ENCODE data around the gene WFDC1. TPM values are rescaled to one million over a fixed set of nuclear protein-coding genes. Genes with fewer than 3 reads are reported as not detected.

Gene WFDC1
- polyA plus RNA-seq, 1 of the 3 experiments (the other 2 are of a cell fraction), result 0.03 TPM

- Histone ChIP-seq H3K36me3 (replicated peaks in 1 of 2; ENCODE audit: control insufficient read depth in 1 of 2, insufficient read depth in 2 of 2, low read length in 1 of 2) (no peaks in the 10 kb centered on the region), H3K27me3 (ENCODE audit: insufficient read depth) (peaks cover 18% of the 10 kb centered on the region; the same call in 1 of the 2 replicates), H3F3A (replicated peaks; ENCODE audit: insufficient read depth) (no peaks in the 10 kb centered on the region), H3K9me3 (no peaks in the 10 kb centered on the region), H3K79me2 (ENCODE audit: insufficient read depth) (no peaks in the 10 kb centered on the region), H3K4me3 (ENCODE audit: low read depth in 2 of 2, low read length in 1 of 2) (no peak overlapping the region), H3K9ac (no peak overlapping the region), H2AFZ (ENCODE audit: low read depth) (no peak overlapping the region), H3K27ac (ENCODE audit: low read depth in 2 of 2, low read length in 1 of 2) (no peak overlapping the region), H3K4me1 (ENCODE audit: control insufficient read depth in 1 of 2, insufficient read depth in 2 of 2, low read depth in 1 of 2, low read length in 1 of 2) (no peaks in the 10 kb centered on the region), H4K20me1 (ENCODE audit: insufficient read depth) (no peaks in the 10 kb centered on the region), H3K9me2 (no peaks in the 10 kb centered on the region), H3K4me2 (no peak overlapping the region)
- ChIA-PET CTCF (interaction anchor here (0.6 to 2.1 kb wide), 4 partner anchors 36 to 657 kb away, joined by 3 to 12 read pairs (median 3); no protein-coding TSS in a partner anchor), POLR2A (no interaction called here)
- no peak for DNase-seq
- WGBS (ENCODE audit: low lambda C conversion rate), result 38% methylated on average over 10 of the region's 10 CpGs
- TF ChIP-seq NRF1 (IDR thresholded peaks at IDR 0.05; ENCODE audit: low read depth, low read length) (no peak), PBX3 (IDR thresholded peaks at IDR 0.05) (no peak), FOXM1 (IDR thresholded peaks at IDR 0.05; ENCODE audit: low read depth) (no peak), IRF3 (IDR thresholded peaks at IDR 0.05; ENCODE audit: low read depth, low read length) (no peak), MEF2A (IDR thresholded peaks at IDR 0.05; ENCODE audit: borderline replicate concordance, low read depth) (no peak), GABPA (IDR thresholded peaks at IDR 0.05; ENCODE audit: low read depth) (no peak), SIN3A (IDR thresholded peaks at IDR 0.05; ENCODE audit: borderline replicate concordance, low read depth, low read length) (no peak), CHD2 (IDR thresholded peaks at IDR 0.05; ENCODE audit: low read length, partially characterized antibody) (no peak), ELF1 (IDR thresholded peaks at IDR 0.05) (no peak), RCOR1 (IDR thresholded peaks at IDR 0.05; ENCODE audit: low read length) (no peak), RFX5 (IDR thresholded peaks at IDR 0.05; ENCODE audit: low read length) (no peak), TCF12 (IDR thresholded peaks at IDR 0.05) (no peak), REST (IDR thresholded peaks at IDR 0.05; ENCODE audit: low read depth, low read length) (no peak), EP300 (IDR thresholded peaks at IDR 0.05; ENCODE audit: borderline replicate concordance in 1 of 2, low read depth in 1 of 2, low read length in 1 of 2) (no peak), ZBTB33 (IDR thresholded peaks at IDR 0.05; ENCODE audit: borderline replicate concordance, low read depth) (no peak), YY1 (IDR thresholded peaks at IDR 0.05; ENCODE audit: low read depth) (no peak), GATA2 (CRISPR knock-in tag; IDR thresholded peaks at IDR 0.05) (no peak), EZH2phosphoT487 (IDR thresholded peaks at IDR 0.05; ENCODE audit: borderline replicate concordance, low read depth) (no peak), RXRA (IDR thresholded peaks at IDR 0.05; ENCODE audit: borderline replicate concordance, low read depth) (no peak), MXI1 (IDR thresholded peaks at IDR 0.05; ENCODE audit: low read depth, low read length) (no peak)
Measured at GRCh38 chr16:84313921-84314320, 19.2 kb downstream of the WFDC1 start.
